HEK293 (cell line): ENCODE data around the gene CCDC12.

Source experiments
- BCL11A ChIP-seq: fragments of 450-650 bp; formaldehyde crosslinking; IDR thresholded peaks from 2 replicates; pipeline ENCODE4 v1.5.1; 2016; ENCODE audit warnings: low read depth, missing biosample characterization, missing genetic modification characterization
- IKZF3 ChIP-seq: fragments of 450-650 bp; IDR thresholded peaks from 2 replicates; pipeline ENCODE4 v1.5.0; 2018; ENCODE audit warnings: missing biosample characterization, mild to moderate bottlenecking, missing genetic modification characterization, moderate library complexity
- KLF17 ChIP-seq: fragments of 450-650 bp; formaldehyde crosslinking; IDR thresholded peaks from 2 replicates; pipeline ENCODE4 v1.5.1; 2016; ENCODE audit warnings: missing biosample characterization, missing genetic modification characterization
- PBX3 ChIP-seq: sonication (generic); formaldehyde crosslinking; IDR thresholded peaks from 2 replicates; pipeline ENCODE4 v1.8.1; 2022; ENCODE audit warnings: mild to moderate bottlenecking, moderate library complexity, missing genetic modification reagents
- SCRT1 ChIP-seq: fragments of 450-650 bp; formaldehyde crosslinking; IDR thresholded peaks from 2 replicates; pipeline ENCODE4 v1.5.1; 2016; ENCODE audit warnings: missing biosample characterization, missing genetic modification characterization, borderline replicate concordance
- SCRT2 ChIP-seq: fragments of 450-650 bp; formaldehyde crosslinking; IDR thresholded peaks from 2 replicates; pipeline ENCODE4 v1.5.1; 2016; ENCODE audit warnings: missing biosample characterization, missing genetic modification characterization
- TCF7L2 ChIP-seq: IDR thresholded peaks from 2 replicates; pipeline ENCODE4 v1.6.1; 2011; ENCODE audit warnings: low read depth, mild to moderate bottlenecking, inconsistent platforms, low read length, moderate library complexity, borderline replicate concordance
- YY1 ChIP-seq: fragments of 450-650 bp; formaldehyde crosslinking; IDR thresholded peaks from 2 replicates; pipeline ENCODE4 v1.5.1; 2018; ENCODE audit warnings: missing biosample characterization, missing genetic modification characterization
- ZBTB10 ChIP-seq: fragments of 450-650 bp; formaldehyde crosslinking; IDR thresholded peaks from 2 replicates; pipeline ENCODE4 v1.5.1; 2016; ENCODE audit warnings: missing biosample characterization, missing genetic modification characterization
- ZNF133 ChIP-seq: fragments of 450-650 bp; formaldehyde crosslinking; IDR thresholded peaks from 2 replicates; pipeline ENCODE4 v1.5.1; 2016; ENCODE audit warnings: missing biosample characterization, missing genetic modification characterization
- ZNF138 ChIP-seq: fragments of 450-650 bp; formaldehyde crosslinking; IDR thresholded peaks from 2 replicates; pipeline ENCODE4 v1.5.1; 2016; ENCODE audit warnings: missing biosample characterization, missing genetic modification characterization, borderline replicate concordance
- ZNF146 ChIP-seq: fragments of 450-650 bp; formaldehyde crosslinking; IDR thresholded peaks from 2 replicates; pipeline ENCODE4 v1.5.1; 2016; ENCODE audit warnings: missing biosample characterization, missing genetic modification characterization
- ZNF221 ChIP-seq: fragments of 450-650 bp; formaldehyde crosslinking; IDR thresholded peaks from 2 replicates; pipeline ENCODE4 v1.5.1; 2017; ENCODE audit warnings: missing biosample characterization, missing genetic modification characterization, borderline replicate concordance
- ZNF239 ChIP-seq: fragments of 450-650 bp; formaldehyde crosslinking; IDR thresholded peaks from 2 replicates; pipeline ENCODE4 v1.5.1; 2016; ENCODE audit warnings: missing biosample characterization, missing genetic modification characterization
- ZNF280D ChIP-seq: fragments of 450-650 bp; formaldehyde crosslinking; IDR thresholded peaks from 2 replicates; pipeline ENCODE4 v1.5.1; 2016; ENCODE audit warnings: missing biosample characterization, missing genetic modification characterization
- ZNF341 ChIP-seq: fragments of 450-650 bp; formaldehyde crosslinking; IDR thresholded peaks from 2 replicates; pipeline ENCODE4; 2016; ENCODE audit warnings: low read depth, missing biosample characterization, missing genetic modification characterization
- ZNF354C ChIP-seq: fragments of 450-650 bp; formaldehyde crosslinking; IDR thresholded peaks from 2 replicates; pipeline ENCODE4 v1.5.1; 2016; ENCODE audit warnings: missing biosample characterization, missing genetic modification characterization, low read depth, borderline replicate concordance
- ZNF416 ChIP-seq: fragments of 450-650 bp; formaldehyde crosslinking; IDR thresholded peaks from 2 replicates; pipeline ENCODE4 v1.5.1; 2016; ENCODE audit warnings: missing biosample characterization, missing genetic modification characterization
- ZNF513 ChIP-seq: fragments of 450-650 bp; IDR thresholded peaks from 2 replicates; pipeline ENCODE4 v1.5.1; 2018; ENCODE audit warnings: missing biosample characterization, missing genetic modification characterization
- ZNF561 ChIP-seq: fragments of 450-650 bp; IDR thresholded peaks from 2 replicates; pipeline ENCODE4 v1.5.1; 2018; ENCODE audit warnings: missing biosample characterization, missing genetic modification characterization, borderline replicate concordance
- ZNF571 ChIP-seq: fragments of 450-650 bp; formaldehyde crosslinking; IDR thresholded peaks from 2 replicates; pipeline ENCODE4 v1.5.0; 2017; ENCODE audit warnings: missing biosample characterization, missing genetic modification characterization
- ZNF596 ChIP-seq: fragments of 450-650 bp; IDR thresholded peaks from 2 replicates; pipeline ENCODE4 v1.5.0; 2018; ENCODE audit warnings: missing biosample characterization, mild to moderate bottlenecking, missing genetic modification characterization, moderate library complexity
- ZNF610 ChIP-seq: fragments of 450-650 bp; formaldehyde crosslinking; IDR thresholded peaks from 2 replicates; pipeline ENCODE4 v1.5.1; 2016; ENCODE audit warnings: missing biosample characterization, missing genetic modification characterization, borderline replicate concordance
- ZNF624 ChIP-seq: fragments of 450-650 bp; formaldehyde crosslinking; IDR thresholded peaks from 2 replicates; pipeline ENCODE4 v1.5.1; 2017; ENCODE audit warnings: missing biosample characterization, missing genetic modification characterization
- ZNF660 ChIP-seq: fragments of 450-650 bp; IDR thresholded peaks from 2 replicates; pipeline ENCODE4 v1.5.1; 2018; ENCODE audit warnings: missing biosample characterization, mild to moderate bottlenecking, missing genetic modification characterization
- ZNF707 ChIP-seq: fragments of 450-650 bp; formaldehyde crosslinking; IDR thresholded peaks from 2 replicates; pipeline ENCODE4 v1.5.1; 2016; ENCODE audit warnings: missing biosample characterization, missing genetic modification characterization
- ZSCAN30 ChIP-seq: fragments of 450-650 bp; IDR thresholded peaks from 2 replicates; pipeline ENCODE4 v1.5.1; 2018; ENCODE audit warnings: missing biosample characterization, mild to moderate bottlenecking, missing genetic modification characterization, moderate library complexity

The CCDC12 gene

GRCh38 chr3:46935168-46935858, 41.2 kb downstream of the CCDC12 start (continued):
- TF ChIP-seq ZNF341 (tag by site-specific recombination) (no peak), ZNF571 (tag by site-specific recombination) (no peak), ZNF133 (tag by site-specific recombination) (no peak), ZNF707 (tag by site-specific recombination) (no peak), ZNF596 (tag by site-specific recombination) (no peak), IKZF3 (tag by site-specific recombination) (peak; percentile 74), ZNF416 (tag by site-specific recombination) (no peak), ZNF513 (tag by site-specific recombination) (no peak), ZSCAN30 (tag by site-specific recombination) (no peak), PBX3 (CRISPR knock-in tag) (no peak), SCRT1 (no peak), ZNF239 (tag by site-specific recombination) (no peak), ZNF354C (tag by site-specific recombination) (no peak), BCL11A (tag by site-specific recombination) (no peak), KLF17 (tag by site-specific recombination) (0 out of 2 replicates have a peak, but pooled peaks have one; percentile 55), ZNF146 (tag by site-specific recombination) (no peak), YY1 (tag by site-specific recombination) (no peak), ZNF660 (tag by site-specific recombination) (peak; percentile 50; the same call in 1 of the 2 replicates), SCRT2 (tag by site-specific recombination) (no peak), ZNF561 (tag by site-specific recombination) (0 out of 2 replicates have a peak, but pooled peaks have one; percentile 32), ZNF610 (tag by site-specific recombination) (no peak), ZNF624 (tag by site-specific recombination) (no peak), ZNF221 (no peak), TCF7L2 (no peak), ZBTB10 (tag by site-specific recombination) (no peak), ZNF280D (tag by site-specific recombination) (no peak), ZNF138 (tag by site-specific recombination) (no peak)
